DMS 273 treated with DMSO at 0.1 percent for 48 hours (cell line): ENCODE measurements around the gene JHY.
"Not testable (repeated sequence)": the region's sequence is repeated elsewhere in the genome, so short reads cannot be mapped to it uniquely, and the experiment has no call there.

Source experiments
- DNase-seq: peaks from one replicate; lab custom pipeline; 2025; lab: John Stamatoyannopoulos, UW

The JHY gene

DNA sequence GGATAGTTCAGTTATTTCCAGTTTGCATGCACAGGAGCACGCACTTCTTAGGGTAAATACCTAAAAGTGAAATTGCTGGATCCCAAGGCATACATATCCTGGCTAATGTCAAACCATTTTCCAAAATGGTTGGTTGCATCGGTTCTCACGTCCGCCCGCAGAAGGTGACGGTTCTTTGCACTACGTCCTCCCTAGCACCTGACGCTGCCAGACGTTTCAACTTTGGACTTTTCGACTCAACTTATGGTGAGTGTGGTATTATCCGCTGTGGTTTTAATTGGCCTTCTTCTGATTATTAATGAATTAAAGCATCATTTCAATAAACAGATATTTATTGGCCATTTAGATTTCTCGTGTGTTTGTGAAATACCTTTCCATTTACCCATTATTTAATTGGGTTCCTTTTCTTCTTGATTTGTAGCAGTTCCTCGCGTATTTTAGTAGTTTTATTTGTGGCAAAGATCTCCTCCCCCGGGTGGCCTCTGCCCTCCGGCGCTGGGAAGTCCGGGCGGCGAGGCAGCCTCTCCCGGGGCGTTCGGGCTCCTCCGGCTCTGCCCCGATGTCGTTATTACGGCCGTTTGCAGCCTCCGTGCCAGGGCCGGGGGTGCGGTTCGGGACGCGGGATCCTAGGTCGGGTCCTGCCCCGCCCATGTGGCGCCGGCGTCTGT, at the start of gene JHY:
JHY (plus strand) TSS at position 571 of the 668 bp plus-strand sequence. CDS start 3,091 bp downstream, outside the sequence.
- no peak for DNase-seq

DNA sequence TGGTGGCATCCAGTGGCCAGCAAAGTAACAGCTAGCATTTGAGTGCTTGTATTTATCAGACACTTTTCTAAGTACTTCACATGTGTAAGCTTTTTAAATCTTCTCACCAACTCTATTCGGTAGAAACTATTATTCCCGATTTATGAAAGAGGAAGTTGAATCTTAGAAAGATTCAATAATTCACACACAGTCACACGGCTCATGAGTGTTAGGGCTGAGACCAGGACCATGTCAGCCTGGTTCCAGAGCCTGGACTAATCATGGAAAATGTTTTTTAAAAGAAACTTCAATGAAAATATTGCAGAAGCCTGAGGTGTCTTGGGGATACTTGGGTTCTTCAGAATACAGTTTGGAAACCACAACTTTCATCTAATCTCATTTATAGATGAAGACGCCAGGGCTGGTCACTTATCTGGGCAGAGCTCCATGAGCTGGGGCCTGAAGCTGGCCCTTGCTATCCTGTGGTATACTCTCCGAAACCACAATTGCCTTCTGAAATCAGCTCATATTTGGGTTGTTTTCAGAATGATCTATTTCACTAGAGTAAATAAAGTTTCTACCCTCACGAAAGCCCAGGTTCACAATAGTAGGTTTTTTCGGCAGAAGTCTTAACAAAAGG, 48.6 kb upstream of the JHY start:
- DNase-seq: no peak

GRCh38 chr11:122836916-122837315, 45.6 kb upstream of the JHY start:
- DNase-seq: no peak

- no peak for DNase-seq
Measured at GRCh38 chr11:122837528-122838346, 44.8 kb upstream of the JHY start.

DNA sequence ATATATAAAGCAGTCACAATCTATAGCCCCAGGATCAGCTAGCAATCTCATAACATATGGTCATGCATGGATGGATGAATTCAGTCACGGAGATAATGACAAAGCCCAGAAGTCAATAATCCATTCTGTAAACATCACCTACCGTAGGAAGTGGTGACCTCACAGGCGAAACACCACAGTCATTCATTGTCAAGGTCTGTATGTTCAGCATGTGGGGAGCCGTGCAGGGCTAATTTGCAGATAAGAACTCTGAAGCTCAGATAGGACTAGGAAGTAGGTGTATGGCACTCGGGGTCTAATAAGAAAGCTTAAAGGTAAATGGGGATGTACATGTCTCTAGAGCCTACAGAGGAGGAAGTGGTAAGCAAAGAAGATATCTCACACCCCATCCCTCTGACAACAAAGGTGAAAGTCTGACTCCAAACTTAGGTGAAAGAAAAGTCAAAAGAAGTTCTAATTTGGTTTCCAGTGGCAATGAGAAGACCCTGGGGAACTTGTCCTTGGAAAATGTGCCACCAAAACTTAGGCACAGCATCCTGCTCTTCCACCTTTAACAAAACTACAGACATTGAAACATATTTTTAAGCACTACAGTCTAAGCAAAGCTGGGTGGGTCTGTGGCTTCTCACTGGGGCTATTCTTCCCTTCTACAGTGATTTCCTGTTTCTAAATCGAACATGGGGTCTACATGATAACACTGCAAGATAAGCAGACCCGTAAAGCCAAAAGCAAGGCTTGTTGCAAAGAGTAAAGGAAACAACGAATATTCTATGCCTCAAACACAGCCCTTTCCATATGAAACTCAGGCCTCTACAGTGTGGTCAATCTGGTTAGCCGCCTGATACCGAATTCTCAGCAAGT, 39.0 kb upstream of the JHY start:
- DNase-seq: no peak

DNA sequence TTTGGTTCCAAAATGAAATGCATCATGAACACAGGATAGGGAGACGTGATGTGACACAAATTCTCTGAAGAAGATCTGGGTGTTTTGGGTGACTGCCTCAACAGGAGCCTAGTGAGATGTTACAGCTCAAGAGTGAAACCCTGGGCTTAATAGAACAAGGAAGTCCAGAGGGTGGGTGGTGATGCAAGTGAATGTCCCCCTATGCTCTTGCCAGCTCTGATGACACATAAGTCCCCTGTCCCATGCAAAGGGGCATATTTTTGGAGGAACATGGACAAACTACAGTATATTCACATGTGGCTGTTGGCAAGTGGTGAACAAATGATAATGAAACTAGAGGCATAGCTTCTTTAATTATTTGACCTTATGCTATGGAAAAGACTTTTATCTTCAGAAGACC, 35.1 kb upstream of the JHY start:
- no peak for DNase-seq

DNA sequence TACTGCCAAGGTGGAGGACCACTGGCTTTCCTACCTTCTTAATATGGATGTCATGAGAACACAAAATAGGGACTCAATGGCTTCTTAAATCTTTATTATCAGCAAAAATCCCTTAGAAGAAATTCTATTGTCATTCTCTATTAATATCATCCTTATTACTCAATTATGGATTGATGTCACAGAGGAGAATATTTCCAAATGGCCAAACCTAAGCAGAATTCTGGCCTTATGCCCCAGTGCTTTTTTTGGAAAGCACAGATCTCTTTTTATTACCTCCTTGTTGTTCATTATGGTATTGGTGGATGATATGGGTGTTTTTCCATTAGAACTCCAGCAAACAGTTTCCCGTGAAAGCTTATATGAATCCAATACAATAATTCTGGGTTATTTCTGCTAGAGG, 34.4 kb upstream of the JHY start:
- no peak for DNase-seq

DNA sequence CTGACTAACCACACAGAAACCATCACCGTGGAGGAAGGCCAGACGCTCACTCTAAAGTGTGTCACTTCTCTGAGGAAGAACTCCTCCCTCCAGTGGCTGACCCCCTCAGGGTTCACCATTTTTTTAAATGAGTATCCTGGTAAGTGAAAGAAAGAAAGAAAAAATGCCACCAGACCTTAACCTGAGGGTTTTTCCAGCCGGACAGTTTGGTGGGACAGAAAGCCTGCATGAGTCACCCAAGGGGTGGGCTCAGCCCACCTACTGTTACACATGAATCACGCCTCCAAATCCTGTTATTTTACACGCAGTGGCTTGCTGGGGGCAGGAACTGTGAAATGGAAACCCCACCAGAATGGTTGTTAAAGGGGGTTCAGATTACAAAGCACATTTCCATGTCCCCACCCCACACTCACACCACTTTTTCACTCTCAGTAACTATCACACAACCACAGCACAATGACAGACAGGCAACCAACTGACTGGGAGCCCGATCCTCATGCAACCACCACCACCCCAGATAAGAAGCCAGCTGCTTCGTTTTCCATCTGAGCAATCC, 32.4 kb upstream of the JHY start:
- no peak for DNase-seq

DNA sequence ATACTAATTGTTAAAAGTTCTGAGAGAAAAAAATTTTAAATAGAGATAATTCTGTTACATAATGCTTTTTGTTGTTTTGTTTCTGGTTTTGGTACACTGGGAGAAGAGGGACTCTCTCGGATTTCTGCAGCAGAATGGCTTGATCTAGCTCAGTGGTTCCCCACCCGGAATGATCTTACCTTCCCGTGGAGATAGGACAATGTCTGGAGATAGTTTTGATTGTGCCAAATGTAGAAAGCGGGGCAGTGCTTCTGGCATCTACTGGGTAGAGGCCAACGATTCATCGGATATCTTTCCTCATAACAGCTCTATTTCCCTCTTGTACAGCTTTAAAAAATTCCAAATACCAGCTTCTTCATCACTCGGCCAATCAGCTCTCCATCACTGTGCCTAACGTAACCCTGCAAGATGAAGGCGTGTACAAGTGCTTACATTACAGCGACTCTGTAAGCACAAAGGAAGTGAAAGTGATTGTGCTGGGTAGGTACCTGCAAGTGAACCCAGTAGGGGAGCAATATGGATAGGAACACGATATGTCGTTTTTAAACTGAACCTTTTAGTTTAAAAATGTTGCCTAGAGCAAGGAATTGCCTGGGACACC, 31.1 kb upstream of the JHY start:
- no peak for DNase-seq

- DNase-seq: no peak
Measured at GRCh38 chr11:122852074-122852795, 30.3 kb upstream of the JHY start.

DNA sequence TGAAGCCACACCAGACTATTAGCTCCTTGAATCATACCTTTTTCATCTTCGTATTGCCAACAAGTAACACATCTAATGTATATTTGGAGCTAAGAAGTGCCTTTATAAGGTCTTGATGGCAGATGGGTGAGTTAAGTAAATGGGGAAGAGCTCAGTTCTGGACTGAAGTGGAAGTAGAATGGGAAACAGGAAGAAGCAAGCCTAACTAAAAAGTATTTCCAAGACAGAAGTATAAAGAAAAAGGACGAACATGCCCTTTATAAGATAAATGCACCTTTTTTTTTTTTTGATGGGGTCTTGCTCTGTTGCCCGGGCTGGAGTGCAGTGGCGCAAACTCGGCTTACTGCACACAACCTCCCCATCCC, 29.8 kb upstream of the JHY start:
- no peak for DNase-seq

DNA sequence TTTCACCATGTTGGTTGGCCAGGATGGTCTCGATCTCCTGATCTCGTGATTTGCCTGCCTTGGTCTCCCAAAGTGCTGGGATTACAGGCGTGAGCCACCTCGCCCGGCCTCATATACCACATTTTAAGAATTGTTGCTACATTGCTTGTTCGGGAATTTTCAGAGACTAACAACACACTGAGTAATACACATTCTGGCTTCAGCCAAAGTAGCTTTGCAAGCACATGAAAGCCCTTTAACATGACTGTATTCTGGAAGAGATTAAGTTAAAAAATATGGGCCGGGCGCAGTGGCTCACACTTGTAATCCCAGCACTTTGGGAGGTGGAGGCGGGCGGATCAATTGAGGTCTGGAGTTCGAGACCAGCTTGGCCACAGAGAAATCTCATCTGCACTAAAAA, 29.3 kb upstream of the JHY start:
- no peak for DNase-seq

DNA sequence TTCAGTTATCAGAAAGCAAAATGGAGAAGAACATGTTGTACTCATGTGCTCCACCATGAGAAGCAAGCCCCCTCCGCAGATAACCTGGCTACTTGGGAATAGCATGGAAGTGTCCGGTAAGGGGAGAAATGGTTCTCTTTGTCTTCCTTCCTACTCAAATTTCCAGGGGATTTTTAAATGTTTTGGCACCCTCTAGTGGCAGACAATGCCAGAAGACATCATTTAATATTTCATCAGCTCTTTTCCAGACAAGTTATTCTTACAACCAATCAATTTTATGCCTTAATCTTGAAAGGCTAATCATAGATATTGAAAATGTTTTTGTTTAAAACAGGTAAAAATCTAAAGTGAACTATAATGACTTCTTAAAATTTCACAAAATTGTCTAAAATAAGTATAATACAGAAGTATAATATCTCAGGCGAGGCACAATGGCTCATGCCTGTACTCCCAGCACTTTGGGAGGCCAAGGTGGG, 28.6 kb upstream of the JHY start:
- DNase-seq: peak; percentile 57

GRCh38 chr11:122861631-122862030, 20.9 kb upstream of the JHY start:
- DNase-seq: no peak

GRCh38 chr11:122862091-122862490, 20.5 kb upstream of the JHY start:
- no peak for DNase-seq

DNA sequence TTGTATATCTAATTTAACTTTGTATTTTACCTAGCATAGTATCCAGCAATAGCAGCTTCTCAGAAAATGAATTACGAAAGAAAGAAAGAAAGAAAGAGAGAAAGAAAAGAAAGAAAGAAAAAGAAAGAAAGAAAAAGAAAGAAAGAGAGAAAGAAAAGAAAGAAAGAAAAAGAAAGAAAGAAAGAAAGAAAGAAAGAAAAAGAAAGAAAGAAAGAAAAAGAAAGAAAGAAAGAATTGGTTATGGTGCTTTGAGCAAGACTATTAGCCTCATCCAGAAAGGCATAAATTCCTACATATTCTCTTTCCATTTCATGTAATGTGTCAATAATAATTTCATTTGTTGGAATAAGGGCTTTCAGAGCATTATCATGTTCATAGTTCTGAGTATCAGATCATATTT, 19.4 kb upstream of the JHY start:
- DNase-seq: not testable (repeated sequence)

DNA sequence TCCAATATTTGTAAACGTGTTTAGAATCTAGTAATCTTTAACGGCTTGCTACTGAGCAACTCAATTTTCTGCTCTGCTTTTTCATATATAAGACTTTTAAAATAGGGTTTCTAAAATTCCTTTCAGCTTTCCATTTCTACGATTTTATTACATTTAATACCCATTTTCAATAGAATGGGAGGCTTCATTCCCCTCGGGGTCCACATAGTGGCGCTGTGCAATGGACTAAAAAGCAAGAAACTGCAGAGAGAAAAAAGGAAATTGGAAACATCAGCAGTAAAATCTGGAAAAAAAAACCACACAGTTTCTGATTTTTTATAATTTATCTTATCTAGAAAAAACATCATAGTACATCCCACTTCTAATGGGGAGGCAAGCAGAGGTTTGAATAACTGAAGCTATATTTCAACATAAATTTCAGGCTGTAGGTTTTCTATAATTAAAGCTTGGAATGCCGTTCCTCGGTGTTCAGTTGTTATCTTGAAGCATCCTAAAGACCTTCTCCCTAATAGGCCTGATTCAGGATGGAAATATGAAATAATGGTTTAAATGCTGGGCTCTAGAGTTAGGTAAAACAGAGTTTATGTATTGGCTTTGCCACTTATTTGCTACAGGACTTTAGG, 18.7 kb upstream of the JHY start:
- DNase-seq: no peak

GRCh38 chr11:122864386-122865115, 18.0 kb upstream of the JHY start:
- DNase-seq: no peak

- DNase-seq: no peak
Measured at GRCh38 chr11:122869622-122870021, 12.9 kb upstream of the JHY start.

GRCh38 chr11:122871302-122871701, 11.3 kb upstream of the JHY start:
- DNase-seq: no peak
